HL-60 (cell line): ENCODE measurements around the gene TNNC1.

Experiments used
- DNase-seq, 2 experiments: peaks; one replicate each; pipeline ENCODE4 v3.0.0-alpha.2; 2010 to 2020; ENCODE audit warnings: low read depth in 1 of 2, low spot score in 1 of 2
- H3K27ac ChIP-seq: fragments of 250-450 bp; sonication (Bioruptor Pico); replicated peaks from 2 replicates; pipeline ENCODE4 v1.5.1; 2020; ENCODE audit warnings: mild to moderate bottlenecking, moderate library complexity
- H3K27me3 ChIP-seq: fragments of 250-450 bp; sonication (Bioruptor Pico); 2 replicates; pipeline ENCODE4 v1.5.1; 2021; ENCODE audit warnings: mild to moderate bottlenecking, moderate library complexity; ENCODE audit not compliant: insufficient read depth, poor library complexity, severe bottlenecking
- H3K4me3 ChIP-seq: replicated peaks from 2 replicates; pipeline ENCODE4 v1.5.1; 2011; ENCODE audit warnings: mild to moderate bottlenecking, control low read depth, low read length; ENCODE audit not compliant: insufficient read depth
- CTCF ChIP-seq: IDR thresholded peaks from one replicate; pipeline ENCODE4 v1.5.1; 2011; ENCODE audit warnings: low read length, control low read depth, inconsistent platforms; ENCODE audit not compliant: insufficient read depth
- GABPA ChIP-seq: IDR thresholded peaks from 2 replicates; pipeline ENCODE4 v1.6.1; 2012; ENCODE audit warnings: low read depth
- POLR2AphosphoS5 ChIP-seq: IDR thresholded peaks from 2 replicates; pipeline ENCODE4 v1.6.1; 2012; ENCODE audit warnings: low read depth
- REST ChIP-seq: IDR thresholded peaks from 2 replicates; pipeline ENCODE4 v1.6.1; 2012; ENCODE audit warnings: low read depth; ENCODE audit not compliant: insufficient replicate concordance
- SPI1 ChIP-seq: IDR thresholded peaks from 2 replicates; pipeline ENCODE4 v1.6.1; 2012; ENCODE audit warnings: low read depth, mild to moderate bottlenecking, borderline replicate concordance

Gene TNNC1

GRCh38 chr3:52434491-52435115 is 19.2 kb downstream of the TNNC1 start:
- TF ChIP-seq SPI1 (no peak), GABPA (no peak), POLR2AphosphoS5 (no peak), CTCF (no peak), REST (no peak)
- Histone ChIP-seq H3K4me3 (no peak overlapping the region), H3K27ac (no peak overlapping the region), H3K27me3 (no peaks in the 10 kb centered on the region)
- no peak for DNase-seq

GRCh38 chr3:52433996-52434479 is 19.8 kb downstream of the TNNC1 start:
- no peak overlapping the region for H3K27ac ChIP-seq
- no peaks in the 10 kb centered on the region for H3K27me3 ChIP-seq
- TF ChIP-seq GABPA: no peak
- no peak for TF ChIP-seq POLR2AphosphoS5
- no peak for TF ChIP-seq SPI1
- TF ChIP-seq CTCF: no peak
- no peak for TF ChIP-seq REST
- H3K4me3 ChIP-seq: no peak overlapping the region
- no peak for DNase-seq

- Histone ChIP-seq H3K27ac (no peak overlapping the region), H3K27me3 (no peaks in the 10 kb centered on the region), H3K4me3 (no peak overlapping the region)
- TF ChIP-seq SPI1: no peak
- no peak for TF ChIP-seq REST
- DNase-seq: no peak
Observed at GRCh38 chr3:52433328-52433995, 20.4 kb downstream of the TNNC1 start.
